Breast epithelium (tissue), 4 donors: ENCODE measurements around the gene ATP6V1F. TPM values are rescaled to one million over a fixed set of nuclear protein-coding genes. Genes with fewer than 3 reads are reported as not detected.

Experiments
- DNase-seq, 2 donors: peaks; one replicate each; pipeline ENCODE4 v3.0.0-alpha.2; 2019; ENCODE audit warnings: low spot score in 2 of 2
- H3K27ac ChIP-seq, 2 donors: fragments of 200-600 bp; sonication (generic) in 1 of 2; one replicate each; pipeline ENCODE4 v1.5.1; 2016 to 2019; ENCODE audit warnings: mild to moderate bottlenecking in 1 of 2
- H3K27me3 ChIP-seq, 2 donors: fragments of 200-600 bp; sonication (generic) in 1 of 2; one replicate each; pipeline versions ENCODE4 v1.5.1 to v1.6.0; 2017 to 2019; ENCODE audit warnings: control low read depth in 1 of 2, mild to moderate bottlenecking in 1 of 2
- H3K36me3 ChIP-seq: fragments of 200-600 bp; one replicate; pipeline ENCODE4 v1.5.1; 2019
- H3K4me1 ChIP-seq, 2 donors: fragments of 200-600 bp; sonication (generic); one replicate each; pipeline ENCODE4 v1.5.1; 2016 to 2019; ENCODE audit warnings: control low read depth in 1 of 2
- H3K4me3 ChIP-seq, 3 donors: fragments of 200-600 bp; sonication (generic); 1 replicate in 2 of 3; 2 replicates in 1 of 3; pipeline ENCODE4 v1.5.1; 2016 to 2019; ENCODE audit warnings: mild to moderate bottlenecking in 3 of 3, moderate library complexity in 2 of 3
- H3K9me3 ChIP-seq, 2 donors: fragments of 200-600 bp; sonication (generic) in 1 of 2; one replicate each; pipeline ENCODE4 v1.5.1; 2016 to 2019; ENCODE audit warnings: control low read depth in 1 of 2
- POLR2A ChIP-seq: fragments of 450-650 bp; IDR thresholded peaks from one replicate; pipeline ENCODE4 v1.6.1; 2016; ENCODE audit warnings: antibody characterized with exemption, mild to moderate bottlenecking, moderate library complexity
- POLR2AphosphoS5 ChIP-seq, 3 donors: sonication (generic); formaldehyde crosslinking; IDR thresholded peaks; one replicate each; pipeline ENCODE4 v1.6.1; 2017; ENCODE audit warnings: antibody characterized with exemption in 3 of 3
- intact Hi-C: fragments of 100-400 bp; cut with DNase I; formaldehyde crosslinking; loops from one replicate; pipeline ENCODE4 v1.15.1; 2023; ENCODE audit warnings: low total_unique reads
- total RNA-seq, 3 donors: library from RNA; depleted of rRNA; stranded (reverse); fragments of >200 nt; gene quantifications; one replicate each; pipeline ENCODE4 v1.1.0, GENCODE V29; 2016
- TF ChIP-seq, protein P1 (sequence below), 3 donors: fragments of 450-650 bp; IDR thresholded peaks; one replicate each; pipeline ENCODE4 v1.5.1; 2016 to 2017; ENCODE audit warnings: antibody characterized with exemption in 3 of 3, mild to moderate bottlenecking in 3 of 3, moderate library complexity in 3 of 3

ATP6V1F gene
- total RNA-seq, 3 donors from 2014 or later: 117 to 174 (median 127) TPM

DNA sequence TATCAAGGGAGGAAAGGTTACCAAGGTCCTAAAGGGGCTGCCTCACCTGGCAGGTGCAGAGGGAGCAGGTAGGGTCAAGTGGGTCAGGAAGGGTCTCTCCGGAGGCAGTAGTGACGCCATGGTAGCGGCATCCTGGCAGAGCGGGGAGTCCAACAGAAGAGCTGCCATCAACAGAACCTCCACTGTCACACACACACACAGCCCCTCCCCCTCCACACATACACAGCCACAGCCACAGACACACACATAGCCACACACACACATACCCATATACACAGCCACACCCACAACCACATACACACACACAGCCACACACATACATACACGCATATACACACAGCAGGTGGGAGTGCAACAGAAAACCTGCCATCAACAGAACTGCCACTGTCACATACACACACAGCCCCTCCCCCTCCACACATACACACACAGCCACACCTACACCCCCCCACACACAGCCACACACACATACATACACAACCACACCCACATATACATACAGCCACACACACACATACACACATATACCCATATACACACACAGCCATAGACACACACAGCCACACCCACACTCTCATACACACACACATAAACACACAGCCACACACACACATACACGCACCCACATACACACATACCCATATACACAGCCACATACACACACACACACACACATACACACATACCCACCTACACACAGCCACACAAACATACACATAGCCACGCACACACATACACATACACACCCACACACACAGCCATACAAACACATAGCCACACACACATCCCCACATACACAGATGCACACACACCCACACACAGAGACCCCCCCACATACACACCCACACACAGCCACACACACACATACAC lies 24.7 kb downstream of the ATP6V1F start:
- H3K9me3 ChIP-seq: no peaks in the 10 kb centered on the region
- no peak for DNase-seq
- no peaks in the 10 kb centered on the region for H3K36me3 ChIP-seq
- TF ChIP-seq POLR2AphosphoS5 (IDR thresholded peaks at IDR 0.05): no peak
- TF ChIP-seq, protein P1, sequence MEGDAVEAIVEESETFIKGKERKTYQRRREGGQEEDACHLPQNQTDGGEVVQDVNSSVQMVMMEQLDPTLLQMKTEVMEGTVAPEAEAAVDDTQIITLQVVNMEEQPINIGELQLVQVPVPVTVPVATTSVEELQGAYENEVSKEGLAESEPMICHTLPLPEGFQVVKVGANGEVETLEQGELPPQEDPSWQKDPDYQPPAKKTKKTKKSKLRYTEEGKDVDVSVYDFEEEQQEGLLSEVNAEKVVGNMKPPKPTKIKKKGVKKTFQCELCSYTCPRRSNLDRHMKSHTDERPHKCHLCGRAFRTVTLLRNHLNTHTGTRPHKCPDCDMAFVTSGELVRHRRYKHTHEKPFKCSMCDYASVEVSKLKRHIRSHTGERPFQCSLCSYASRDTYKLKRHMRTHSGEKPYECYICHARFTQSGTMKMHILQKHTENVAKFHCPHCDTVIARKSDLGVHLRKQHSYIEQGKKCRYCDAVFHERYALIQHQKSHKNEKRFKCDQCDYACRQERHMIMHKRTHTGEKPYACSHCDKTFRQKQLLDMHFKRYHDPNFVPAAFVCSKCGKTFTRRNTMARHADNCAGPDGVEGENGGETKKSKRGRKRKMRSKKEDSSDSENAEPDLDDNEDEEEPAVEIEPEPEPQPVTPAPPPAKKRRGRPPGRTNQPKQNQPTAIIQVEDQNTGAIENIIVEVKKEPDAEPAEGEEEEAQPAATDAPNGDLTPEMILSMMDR (IDR thresholded peaks at IDR 0.05): no peak
- no peak for TF ChIP-seq POLR2A
- H3K4me1 ChIP-seq: no peaks in the 10 kb centered on the region
- peaks cover 0 to 4% of the 10 kb centered on the region in 2 donors for H3K27me3 ChIP-seq
- no peak overlapping the region for H3K4me3 ChIP-seq
- H3K27ac ChIP-seq: no peak overlapping the region
- intact Hi-C loops: no loop called here

DNA sequence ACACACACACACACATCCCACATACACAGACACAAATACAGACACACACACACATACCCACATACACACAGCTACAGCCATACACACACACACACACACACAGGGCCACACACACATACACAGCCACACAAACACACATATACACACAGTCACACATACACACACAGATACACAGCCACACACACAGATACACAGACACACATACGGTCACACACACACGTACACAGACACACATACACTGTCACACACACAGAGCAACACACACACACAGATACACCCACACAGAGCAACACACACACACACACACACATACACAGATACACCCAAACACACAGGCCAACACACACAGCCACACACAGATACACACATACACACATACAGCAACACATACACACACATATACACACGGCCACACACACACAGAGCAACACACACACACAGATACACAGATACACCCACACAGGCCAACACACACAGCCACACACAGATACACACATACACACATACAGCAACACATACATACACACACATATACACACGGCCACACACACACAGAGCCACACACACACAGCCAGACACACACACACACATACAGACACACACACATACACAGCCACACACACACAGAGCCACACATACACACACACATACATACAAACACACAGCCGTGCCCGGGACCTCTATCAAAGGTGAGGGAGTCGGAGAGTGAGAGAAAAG lies 25.5 kb downstream of the ATP6V1F start:
- peaks cover 0 to 4% of the 10 kb centered on the region in 2 donors for H3K27me3 ChIP-seq
- H3K27ac ChIP-seq: no peak overlapping the region
- intact Hi-C loops: no loop called here
- DNase-seq: no peak
- no peaks in the 10 kb centered on the region for H3K36me3 ChIP-seq
- TF ChIP-seq, protein P1 (IDR thresholded peaks at IDR 0.05): no peak
- TF ChIP-seq POLR2AphosphoS5 (IDR thresholded peaks at IDR 0.05): no peak
- no peak for TF ChIP-seq POLR2A
- no peak overlapping the region for H3K4me3 ChIP-seq
- H3K9me3 ChIP-seq: no peaks in the 10 kb centered on the region
- H3K4me1 ChIP-seq: no peaks in the 10 kb centered on the region

DNA sequence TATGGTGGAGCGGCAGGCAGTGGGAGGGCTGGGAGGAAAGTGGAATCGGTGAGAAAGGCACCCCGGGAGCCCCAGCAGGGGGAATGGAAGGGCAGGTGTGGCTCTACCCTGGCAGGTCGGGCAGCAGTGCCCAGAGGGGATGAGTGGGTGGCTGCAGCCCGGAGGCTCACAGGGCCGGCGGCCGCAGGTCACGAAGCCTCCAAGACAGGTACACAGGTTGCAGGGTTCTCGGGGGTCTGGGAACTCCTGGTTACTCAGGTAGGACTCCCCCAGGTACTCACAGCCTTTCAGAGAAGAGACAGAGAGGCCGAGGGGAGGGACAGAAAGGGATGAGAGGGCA lies 26.1 kb downstream of the ATP6V1F start:
- intact Hi-C loops: no loop called here
- Histone ChIP-seq H3K9me3 (no peaks in the 10 kb centered on the region), H3K27me3 (peaks cover 0 to 4% of the 10 kb centered on the region in 2 donors), H3K4me3 (no peak overlapping the region), H3K27ac (no peak overlapping the region), H3K36me3 (no peaks in the 10 kb centered on the region), H3K4me1 (no peaks in the 10 kb centered on the region)
- DNase-seq: no peak
- TF ChIP-seq POLR2AphosphoS5 (IDR thresholded peaks at IDR 0.05) (no peak), POLR2A (no peak)
- TF ChIP-seq, protein P1 (IDR thresholded peaks at IDR 0.05): no peak

DNA sequence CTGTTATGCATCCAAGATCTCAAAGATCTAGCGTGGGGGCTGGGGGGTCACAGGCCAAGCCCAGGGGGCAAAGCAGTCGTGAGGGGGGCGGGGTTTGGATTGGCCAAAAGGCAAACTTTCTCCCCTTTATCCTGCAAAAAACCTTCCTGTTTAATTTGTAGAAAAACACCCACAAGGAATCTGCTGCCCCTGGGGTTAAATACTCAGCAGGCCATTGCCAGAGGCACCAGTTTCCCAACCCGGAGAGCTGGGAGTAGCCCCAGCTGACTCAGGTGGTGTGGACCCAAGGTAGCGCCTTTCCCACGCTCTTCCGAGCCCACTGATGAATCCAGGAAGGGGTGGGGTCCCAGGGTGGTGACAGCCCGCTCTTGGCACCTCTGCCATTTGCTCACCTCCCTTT lies 26.5 kb downstream of the ATP6V1F start:
- no peaks in the 10 kb centered on the region for H3K36me3 ChIP-seq
- no peak overlapping the region for H3K27ac ChIP-seq
- no peak overlapping the region for H3K4me3 ChIP-seq
- DNase-seq: no peak
- TF ChIP-seq, protein P1 (IDR thresholded peaks at IDR 0.05): no peak
- TF ChIP-seq POLR2A (no peak), POLR2AphosphoS5 (IDR thresholded peaks at IDR 0.05) (no peak)
- no peaks in the 10 kb centered on the region for H3K4me1 ChIP-seq
- H3K9me3 ChIP-seq: no peaks in the 10 kb centered on the region
- peaks cover 0 to 4% of the 10 kb centered on the region in 2 donors for H3K27me3 ChIP-seq
- intact Hi-C loops: no loop called here
